Measurements from ENCODE around the gene EPS8. TPM values are rescaled to one million over a fixed set of nuclear protein-coding genes. Genes with fewer than 3 reads are reported as not detected.

EPS8 gene
- total RNA-seq, 4 donors from 2014 or later, result 54.4 to 120 (median 78.7) TPM

GRCh38 chr12:15726027-15726877 is 62.9 kb downstream of the EPS8 start:
- 23% methylated on average over 2 of the region's 2 CpGs for WGBS
- Histone ChIP-seq H3K4me3 (no peak overlapping the region), H3K27ac (replicated peaks in 1 of 4) (peak overlapping the region; percentile 18 to 65 (median 46)), H3K4me1 (peaks cover 0 to 44% (median 40%) of the 10 kb centered on the region in 4 donors), H3K27me3 (no peaks in the 10 kb centered on the region), H3K36me3 (no peaks in the 10 kb centered on the region), H3K9me3 (no peaks in the 10 kb centered on the region)
- intact Hi-C loops (cut with DNase I), result loop anchor here (5.0 kb wide), 1 partner anchor 61 kb away; the partner anchor contains the start of gene EPS8
- TF ChIP-seq EP300 (IDR thresholded peaks at IDR 0.05) (no peak), POLR2AphosphoS5 (IDR thresholded peaks at IDR 0.05) (no peak), POLR2A (IDR thresholded peaks at IDR 0.05; ENCODE audit: low read depth) (no peak)
- TF ChIP-seq, protein P1, sequence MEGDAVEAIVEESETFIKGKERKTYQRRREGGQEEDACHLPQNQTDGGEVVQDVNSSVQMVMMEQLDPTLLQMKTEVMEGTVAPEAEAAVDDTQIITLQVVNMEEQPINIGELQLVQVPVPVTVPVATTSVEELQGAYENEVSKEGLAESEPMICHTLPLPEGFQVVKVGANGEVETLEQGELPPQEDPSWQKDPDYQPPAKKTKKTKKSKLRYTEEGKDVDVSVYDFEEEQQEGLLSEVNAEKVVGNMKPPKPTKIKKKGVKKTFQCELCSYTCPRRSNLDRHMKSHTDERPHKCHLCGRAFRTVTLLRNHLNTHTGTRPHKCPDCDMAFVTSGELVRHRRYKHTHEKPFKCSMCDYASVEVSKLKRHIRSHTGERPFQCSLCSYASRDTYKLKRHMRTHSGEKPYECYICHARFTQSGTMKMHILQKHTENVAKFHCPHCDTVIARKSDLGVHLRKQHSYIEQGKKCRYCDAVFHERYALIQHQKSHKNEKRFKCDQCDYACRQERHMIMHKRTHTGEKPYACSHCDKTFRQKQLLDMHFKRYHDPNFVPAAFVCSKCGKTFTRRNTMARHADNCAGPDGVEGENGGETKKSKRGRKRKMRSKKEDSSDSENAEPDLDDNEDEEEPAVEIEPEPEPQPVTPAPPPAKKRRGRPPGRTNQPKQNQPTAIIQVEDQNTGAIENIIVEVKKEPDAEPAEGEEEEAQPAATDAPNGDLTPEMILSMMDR (IDR thresholded peaks at IDR 0.05), result no peak
- no peak for DNase-seq (ENCODE audit: extremely low spot score)

DNA sequence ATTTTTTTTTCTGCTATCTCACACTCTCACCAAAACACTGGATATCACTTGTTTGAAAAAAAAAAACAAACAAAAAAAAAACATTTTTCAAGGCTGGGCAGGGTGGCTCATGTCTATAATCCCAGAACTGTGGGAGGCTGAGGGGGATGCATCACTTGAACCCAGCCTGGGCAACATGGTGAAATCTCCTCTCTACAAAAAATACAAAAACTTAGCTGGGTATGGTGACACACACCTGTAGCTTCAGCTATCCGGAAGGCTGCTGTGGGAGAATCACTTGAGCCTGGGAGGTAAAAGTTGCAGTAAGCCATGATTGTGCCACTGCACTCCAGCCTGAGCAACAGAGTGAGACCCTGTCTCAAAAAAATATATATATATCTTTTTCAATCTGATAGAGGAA is 66.2 kb downstream of the EPS8 start:
- DNase-seq (ENCODE audit: extremely low spot score), result no peak
- Histone ChIP-seq H3K27me3 (no peaks in the 10 kb centered on the region), H3K4me1 (peaks cover 4 to 63% (median 61%) of the 10 kb centered on the region in 4 donors), H3K36me3 (no peaks in the 10 kb centered on the region), H3K9me3 (no peaks in the 10 kb centered on the region), H3K4me3 (no peak overlapping the region), H3K27ac (replicated peaks in 1 of 4) (no peak overlapping the region)
- TF ChIP-seq EP300 (IDR thresholded peaks at IDR 0.05) (no peak), POLR2A (IDR thresholded peaks at IDR 0.05; ENCODE audit: low read depth) (no peak), POLR2AphosphoS5 (IDR thresholded peaks at IDR 0.05) (no peak)
- TF ChIP-seq, protein P1 (IDR thresholded peaks at IDR 0.05), result no peak
- WGBS, result 100% methylated on average over 1 of the region's 1 CpG
- intact Hi-C loops (cut with DNase I), result no loop called here

DNA sequence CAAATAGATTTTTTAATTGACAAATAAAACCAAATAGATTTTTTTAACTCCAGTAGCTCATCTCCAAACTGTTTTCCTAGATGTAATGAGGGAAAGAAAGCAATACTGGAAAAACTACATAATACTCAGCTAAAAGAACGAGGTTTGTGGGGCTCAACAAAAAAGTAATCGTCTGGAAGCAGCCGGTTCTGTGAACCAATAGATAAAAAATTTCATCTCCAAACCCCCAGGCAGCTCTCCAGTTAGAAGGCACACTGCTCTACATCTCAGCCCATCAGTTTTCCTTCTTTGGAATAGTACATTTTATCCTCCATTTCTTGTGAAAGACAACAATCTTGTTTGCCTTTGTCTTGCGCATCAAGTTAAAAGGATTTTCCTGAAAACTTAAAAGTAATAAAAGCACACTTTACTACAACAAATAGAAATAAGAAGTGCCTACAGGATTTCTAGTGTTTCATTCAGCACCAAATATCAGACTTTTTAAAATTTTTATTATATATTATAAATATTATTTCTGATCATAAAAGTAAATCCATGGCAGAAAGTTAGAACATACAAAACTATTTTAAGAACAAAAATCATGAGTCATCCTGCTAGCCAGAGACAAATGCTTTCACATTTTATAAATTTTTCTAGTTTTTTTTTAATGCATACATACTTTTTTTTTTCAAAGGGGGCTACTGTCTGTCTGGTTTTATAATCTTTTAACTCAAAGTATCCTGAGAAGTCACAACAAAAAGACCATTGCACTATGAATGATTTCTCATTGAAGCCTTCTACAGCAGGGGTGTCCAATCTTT is 67.7 kb downstream of the EPS8 start:
- Histone ChIP-seq H3K27me3 (no peaks in the 10 kb centered on the region), H3K36me3 (no peaks in the 10 kb centered on the region), H3K4me1 (peaks cover 4 to 61% (median 60%) of the 10 kb centered on the region in 4 donors), H3K9me3 (no peaks in the 10 kb centered on the region), H3K27ac (replicated peaks in 1 of 4) (no peak overlapping the region), H3K4me3 (no peak overlapping the region)
- DNase-seq (ENCODE audit: extremely low spot score), result no peak
- 83% methylated on average over 4 of the region's 4 CpGs for WGBS
- TF ChIP-seq, protein P1 (IDR thresholded peaks at IDR 0.05), result no peak
- TF ChIP-seq EP300 (IDR thresholded peaks at IDR 0.05) (no peak), POLR2A (IDR thresholded peaks at IDR 0.05; ENCODE audit: low read depth) (no peak), POLR2AphosphoS5 (IDR thresholded peaks at IDR 0.05) (no peak)
- intact Hi-C loops (cut with DNase I), result no loop called here

- H3K27ac ChIP-seq (replicated peaks in 1 of 4), result peak overlapping the region in 1 of 4 donors; percentile 1
- no peak overlapping the region for H3K4me3 ChIP-seq
- H3K4me1 ChIP-seq, result peaks cover 4 to 60% (median 56%) of the 10 kb centered on the region in 4 donors
- intact Hi-C loops (cut with DNase I), result no loop called here
- no peaks in the 10 kb centered on the region for H3K9me3 ChIP-seq
- WGBS, result 72% methylated on average over 2 of the region's 2 CpGs
- H3K27me3 ChIP-seq, result no peaks in the 10 kb centered on the region
- DNase-seq (ENCODE audit: extremely low spot score), result no peak
- TF ChIP-seq, protein P1 (IDR thresholded peaks at IDR 0.05), result no peak
- TF ChIP-seq POLR2A (IDR thresholded peaks at IDR 0.05; ENCODE audit: low read depth) (no peak), EP300 (IDR thresholded peaks at IDR 0.05) (no peak), POLR2AphosphoS5 (IDR thresholded peaks at IDR 0.05) (no peak)
- no peaks in the 10 kb centered on the region for H3K36me3 ChIP-seq
Observed at GRCh38 chr12:15720295-15720694, 68.9 kb downstream of the EPS8 start.
